ENCODE measurements around the gene NLN.
"Not testable (repeated sequence)": the region's sequence is repeated elsewhere in the genome, so short reads cannot be mapped to it uniquely, and the experiment has no call there.

DNA sequence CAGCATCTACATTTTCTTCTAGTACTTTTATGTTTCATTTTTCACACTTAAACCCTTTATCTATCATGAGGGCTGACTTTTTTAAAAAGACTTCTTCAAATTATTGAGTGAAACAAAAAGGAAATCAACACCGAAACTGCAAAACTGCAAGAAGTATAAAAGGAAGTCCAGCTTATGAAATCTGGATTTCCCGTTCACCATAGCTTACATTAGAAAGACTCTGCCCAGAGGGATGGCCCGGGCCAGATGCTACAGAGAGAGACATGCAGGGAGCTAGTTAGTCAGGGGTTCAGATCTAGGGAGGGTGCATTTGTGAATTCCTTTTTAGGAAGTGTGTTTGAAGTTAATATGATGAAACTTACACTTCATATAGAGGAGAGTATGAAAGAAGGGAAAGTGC lies 10.0 kb downstream of the NLN start:
- TF ChIP-seq, protein P1, sequence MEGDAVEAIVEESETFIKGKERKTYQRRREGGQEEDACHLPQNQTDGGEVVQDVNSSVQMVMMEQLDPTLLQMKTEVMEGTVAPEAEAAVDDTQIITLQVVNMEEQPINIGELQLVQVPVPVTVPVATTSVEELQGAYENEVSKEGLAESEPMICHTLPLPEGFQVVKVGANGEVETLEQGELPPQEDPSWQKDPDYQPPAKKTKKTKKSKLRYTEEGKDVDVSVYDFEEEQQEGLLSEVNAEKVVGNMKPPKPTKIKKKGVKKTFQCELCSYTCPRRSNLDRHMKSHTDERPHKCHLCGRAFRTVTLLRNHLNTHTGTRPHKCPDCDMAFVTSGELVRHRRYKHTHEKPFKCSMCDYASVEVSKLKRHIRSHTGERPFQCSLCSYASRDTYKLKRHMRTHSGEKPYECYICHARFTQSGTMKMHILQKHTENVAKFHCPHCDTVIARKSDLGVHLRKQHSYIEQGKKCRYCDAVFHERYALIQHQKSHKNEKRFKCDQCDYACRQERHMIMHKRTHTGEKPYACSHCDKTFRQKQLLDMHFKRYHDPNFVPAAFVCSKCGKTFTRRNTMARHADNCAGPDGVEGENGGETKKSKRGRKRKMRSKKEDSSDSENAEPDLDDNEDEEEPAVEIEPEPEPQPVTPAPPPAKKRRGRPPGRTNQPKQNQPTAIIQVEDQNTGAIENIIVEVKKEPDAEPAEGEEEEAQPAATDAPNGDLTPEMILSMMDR (conservative IDR thresholded peaks at IDR 0.05; ENCODE audit: low read depth, low read length) = not testable (repeated sequence)
- not testable (repeated sequence) for TF ChIP-seq POLR2A (IDR thresholded peaks at IDR 0.05; ENCODE audit: low read depth, low read length); BHLHE40 (IDR thresholded peaks at IDR 0.05; ENCODE audit: low read depth, low read length); RCOR1 (IDR thresholded peaks at IDR 0.05; ENCODE audit: insufficient replicate concordance, low read length); NFE2L2 (IDR thresholded peaks at IDR 0.05; ENCODE audit: low read depth, low read length); MAFK (IDR thresholded peaks at IDR 0.05; ENCODE audit: low read depth, low read length); CEBPB (IDR thresholded peaks at IDR 0.05; ENCODE audit: low read depth, low read length)
- TF ChIP-seq, protein P2, sequence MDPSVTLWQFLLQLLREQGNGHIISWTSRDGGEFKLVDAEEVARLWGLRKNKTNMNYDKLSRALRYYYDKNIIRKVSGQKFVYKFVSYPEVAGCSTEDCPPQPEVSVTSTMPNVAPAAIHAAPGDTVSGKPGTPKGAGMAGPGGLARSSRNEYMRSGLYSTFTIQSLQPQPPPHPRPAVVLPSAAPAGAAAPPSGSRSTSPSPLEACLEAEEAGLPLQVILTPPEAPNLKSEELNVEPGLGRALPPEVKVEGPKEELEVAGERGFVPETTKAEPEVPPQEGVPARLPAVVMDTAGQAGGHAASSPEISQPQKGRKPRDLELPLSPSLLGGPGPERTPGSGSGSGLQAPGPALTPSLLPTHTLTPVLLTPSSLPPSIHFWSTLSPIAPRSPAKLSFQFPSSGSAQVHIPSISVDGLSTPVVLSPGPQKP (IDR thresholded peaks at IDR 0.05; ENCODE audit: borderline replicate concordance, low read depth, low read length) = not testable (repeated sequence)
